ENCODE results near the gene ZNF626. TPM values are rescaled to one million over a fixed set of nuclear protein-coding genes. Genes with fewer than 3 reads are reported as not detected.
"Not testable (repeated sequence)": the region's sequence is repeated elsewhere in the genome, so short reads cannot be mapped to it uniquely, and the experiment has no call there.

Gene ZNF626
- total RNA-seq, 1 donor from 2014 or later, result 14.7 TPM

GRCh38 chr19:20662421-20663105 lies 1.2 kb upstream of the ZNF626 start:
- DNase-seq (ENCODE audit: low read depth, low spot score), result no peak
- H3K36me3 Mint-ChIP-seq (ENCODE audit: low read depth), result peaks cover 29% of the 10 kb centered on the region
- H3K4me3 Mint-ChIP-seq, result peak overlapping the region; percentile 30
- H3K27ac Mint-ChIP-seq (ENCODE audit: unreplicated experiment), result no peak overlapping the region
- TF ChIP-seq CTCF (conservative IDR thresholded peaks at IDR 0.05), result no peak
- peaks cover 7% of the 10 kb centered on the region for H3K9me3 Mint-ChIP-seq
- H3K27me3 Mint-ChIP-seq (ENCODE audit: low read depth), result no peaks in the 10 kb centered on the region
- peaks cover 17% of the 10 kb centered on the region for H3K4me1 Mint-ChIP-seq

GRCh38 chr19:20660473-20661140 lies 764 bp downstream of the ZNF626 start:
- Mint-ChIP-seq H3K4me3 (peak overlapping the region; percentile 100), H3K36me3 (ENCODE audit: low read depth) (peaks cover 49% of the 10 kb centered on the region), H3K4me1 (peaks cover 17% of the 10 kb centered on the region), H3K27ac (ENCODE audit: unreplicated experiment) (peak overlapping the region; percentile 95), H3K27me3 (ENCODE audit: low read depth) (no peaks in the 10 kb centered on the region), H3K9me3 (peaks cover 18% of the 10 kb centered on the region)
- TF ChIP-seq CTCF (conservative IDR thresholded peaks at IDR 0.05), result no peak
- DNase-seq (ENCODE audit: low read depth, low spot score), result no peak

GRCh38 chr19:20640545-20640944 lies 20.8 kb downstream of the ZNF626 start:
- peaks cover 66% of the 10 kb centered on the region for H3K36me3 Mint-ChIP-seq (ENCODE audit: low read depth)
- no peak overlapping the region for H3K27ac Mint-ChIP-seq (ENCODE audit: unreplicated experiment)
- no peak for TF ChIP-seq CTCF (conservative IDR thresholded peaks at IDR 0.05)
- no peaks in the 10 kb centered on the region for H3K4me1 Mint-ChIP-seq
- H3K4me3 Mint-ChIP-seq, result no peak overlapping the region
- H3K9me3 Mint-ChIP-seq, result peaks cover 17% of the 10 kb centered on the region
- no peaks in the 10 kb centered on the region for H3K27me3 Mint-ChIP-seq (ENCODE audit: low read depth)
- no peak for DNase-seq (ENCODE audit: low read depth, low spot score)

GRCh38 chr19:20640023-20640422 lies 21.3 kb downstream of the ZNF626 start:
- no peaks in the 10 kb centered on the region for H3K4me1 Mint-ChIP-seq
- no peak overlapping the region for H3K27ac Mint-ChIP-seq (ENCODE audit: unreplicated experiment)
- H3K27me3 Mint-ChIP-seq (ENCODE audit: low read depth), result no peaks in the 10 kb centered on the region
- no peak for DNase-seq (ENCODE audit: low read depth, low spot score)
- H3K36me3 Mint-ChIP-seq (ENCODE audit: low read depth), result peaks cover 65% of the 10 kb centered on the region
- H3K4me3 Mint-ChIP-seq, result no peak overlapping the region
- peaks cover 17% of the 10 kb centered on the region for H3K9me3 Mint-ChIP-seq
- TF ChIP-seq CTCF (conservative IDR thresholded peaks at IDR 0.05), result no peak

- DNase-seq (ENCODE audit: low read depth, low spot score); H3K27me3 Mint-ChIP-seq (ENCODE audit: low read depth); H3K4me3 Mint-ChIP-seq; H3K4me1 Mint-ChIP-seq; H3K27ac Mint-ChIP-seq (ENCODE audit: unreplicated experiment): not testable (repeated sequence)
- H3K36me3 Mint-ChIP-seq (ENCODE audit: low read depth), result peaks cover 33% of the 10 kb centered on the region
- H3K9me3 Mint-ChIP-seq, result peaks cover 16% of the 10 kb centered on the region
These were observed 36.8 kb downstream of the ZNF626 start for GRCh38 chr19:20624560-20624959.

GRCh38 chr19:20616071-20616470 lies 45.3 kb downstream of the ZNF626 start:
- no peak for TF ChIP-seq CTCF (conservative IDR thresholded peaks at IDR 0.05)
- H3K27ac Mint-ChIP-seq (ENCODE audit: unreplicated experiment), result no peak overlapping the region
- H3K36me3 Mint-ChIP-seq (ENCODE audit: low read depth), result peaks cover 10% of the 10 kb centered on the region
- DNase-seq (ENCODE audit: low read depth, low spot score), result no peak
- H3K4me1 Mint-ChIP-seq, result no peaks in the 10 kb centered on the region
- peaks cover 18% of the 10 kb centered on the region for H3K9me3 Mint-ChIP-seq
- no peaks in the 10 kb centered on the region for H3K27me3 Mint-ChIP-seq (ENCODE audit: low read depth)
- H3K4me3 Mint-ChIP-seq, result no peak overlapping the region

GRCh38 chr19:20614971-20615370 lies 46.4 kb downstream of the ZNF626 start:
- not testable (repeated sequence) for H3K4me1 Mint-ChIP-seq; H3K27me3 Mint-ChIP-seq (ENCODE audit: low read depth); H3K4me3 Mint-ChIP-seq; DNase-seq (ENCODE audit: low read depth, low spot score); H3K27ac Mint-ChIP-seq (ENCODE audit: unreplicated experiment)
- peaks cover 20% of the 10 kb centered on the region for H3K9me3 Mint-ChIP-seq
- H3K36me3 Mint-ChIP-seq (ENCODE audit: low read depth), result peaks cover 10% of the 10 kb centered on the region

Data from neural crest cell (in vitro differentiated cells).